Measurements from ENCODE around the gene RPS21. TPM values are rescaled to one million over a fixed set of nuclear protein-coding genes. Genes with fewer than 3 reads are reported as not detected.
"Not testable (repeated sequence)": the region's sequence is repeated elsewhere in the genome, so short reads cannot be mapped to it uniquely, and the experiment has no call there.

The RPS21 gene
- total RNA-seq, 2 experiments from 2014 or later, result 3,015 to 3,210 TPM

GRCh38 chr20:62424249-62425107, 37.6 kb downstream of the RPS21 start:
- no peaks in the 10 kb centered on the region for H3K4me1 ChIP-seq (ENCODE audit: insufficient read depth, low read length)
- TF ChIP-seq CTCF (IDR thresholded peaks at IDR 0.05), result no peak
- ChIA-PET POLR2A (no interaction called here), CTCF (no interaction called here)
- H3K27ac Mint-ChIP-seq, result no peak overlapping the region
- H3K4me3 Mint-ChIP-seq, result no peak overlapping the region
- no peaks in the 10 kb centered on the region for H3K9me3 Mint-ChIP-seq
- no peaks in the 10 kb centered on the region for H3K27me3 Mint-ChIP-seq
- peaks cover 0 to 3% of the 10 kb centered on the region in 2 experiments for H3K27me3 ChIP-seq (ENCODE audit: control insufficient read depth in 1 of 2, insufficient read depth in 2 of 2, low read length in 2 of 2)
- DNase-seq (no peak), ATAC-seq (ENCODE audit: poor library complexity) (no peak)
- no peaks in the 10 kb centered on the region for H3K4me1 Mint-ChIP-seq (ENCODE audit: low read depth)
- H3K36me3 Mint-ChIP-seq (ENCODE audit: low read depth), result no peaks in the 10 kb centered on the region
- no peaks in the 10 kb centered on the region for H3K36me3 ChIP-seq (ENCODE audit: insufficient read depth, low read length)
- intact Hi-C loops (cut with DNase I, micrococcal nuclease), result no loop called here
- H3K9me3 ChIP-seq (ENCODE audit: control insufficient read depth in 1 of 2, insufficient read depth in 1 of 2, low read length in 2 of 2), result peaks cover 0 to 13% of the 10 kb centered on the region in 2 experiments
- no peak overlapping the region for H3K4me3 ChIP-seq (ENCODE audit: low read length)
- H3K27ac ChIP-seq (ENCODE audit: low read depth in 1 of 2, low read length in 2 of 2), result no peak overlapping the region

- DNase-seq (no peak), ATAC-seq (ENCODE audit: poor library complexity) (no peak)
- no peaks in the 10 kb centered on the region for H3K4me1 ChIP-seq (ENCODE audit: insufficient read depth, low read length)
- H3K36me3 ChIP-seq (ENCODE audit: insufficient read depth, low read length), result no peaks in the 10 kb centered on the region
- peaks cover 0 to 13% of the 10 kb centered on the region in 2 experiments for H3K9me3 ChIP-seq (ENCODE audit: control insufficient read depth in 1 of 2, insufficient read depth in 1 of 2, low read length in 2 of 2)
- peaks cover 0 to 7% of the 10 kb centered on the region in 2 experiments for H3K27me3 ChIP-seq (ENCODE audit: control insufficient read depth in 1 of 2, insufficient read depth in 2 of 2, low read length in 2 of 2)
- intact Hi-C loops (cut with DNase I, micrococcal nuclease), result no loop called here
- Mint-ChIP-seq H3K4me1 (ENCODE audit: low read depth) (no peaks in the 10 kb centered on the region), H3K4me3 (no peak overlapping the region), H3K9me3 (no peaks in the 10 kb centered on the region), H3K36me3 (ENCODE audit: low read depth) (no peaks in the 10 kb centered on the region), H3K27ac (no peak overlapping the region), H3K27me3 (no peaks in the 10 kb centered on the region)
- no peak overlapping the region for H3K27ac ChIP-seq (ENCODE audit: low read depth in 1 of 2, low read length in 2 of 2)
- no peak for TF ChIP-seq CTCF (IDR thresholded peaks at IDR 0.05)
- no peak overlapping the region for H3K4me3 ChIP-seq (ENCODE audit: low read length)
- POLR2A ChIA-PET, result no interaction called here
- CTCF ChIA-PET, result no interaction called here
Observed at GRCh38 chr20:62425281-62426058, 38.6 kb downstream of the RPS21 start.

- H3K36me3 ChIP-seq (ENCODE audit: insufficient read depth, low read length); H3K4me3 Mint-ChIP-seq; H3K27ac Mint-ChIP-seq; CTCF ChIA-PET; DNase-seq; H3K4me1 Mint-ChIP-seq (ENCODE audit: low read depth); POLR2A ChIA-PET; H3K4me3 ChIP-seq (ENCODE audit: low read length); ATAC-seq (ENCODE audit: poor library complexity); H3K27me3 ChIP-seq (ENCODE audit: control insufficient read depth in 1 of 2, insufficient read depth in 2 of 2, low read length in 2 of 2); intact Hi-C loops (cut with DNase I, micrococcal nuclease); H3K27me3 Mint-ChIP-seq; H3K9me3 ChIP-seq (ENCODE audit: control insufficient read depth in 1 of 2, insufficient read depth in 1 of 2, low read length in 2 of 2); H3K9me3 Mint-ChIP-seq; H3K36me3 Mint-ChIP-seq (ENCODE audit: low read depth); H3K4me1 ChIP-seq (ENCODE audit: insufficient read depth, low read length); H3K27ac ChIP-seq (ENCODE audit: low read depth in 1 of 2, low read length in 2 of 2): not testable (repeated sequence)
Observed at GRCh38 chr20:62426059-62426348, 39.1 kb downstream of the RPS21 start.
